Transverse colon (tissue), 4 donors: ENCODE measurements around the gene MAP6. TPM values are rescaled to one million over a fixed set of nuclear protein-coding genes. Genes with fewer than 3 reads are reported as not detected.

Experiments
- DNase-seq: peaks from one replicate; pipeline ENCODE4 v3.0.0-alpha.2; 2019
- H3K27ac ChIP-seq, 4 donors: fragments of 200-600 bp; sonication (generic); 2 replicates each; pipeline ENCODE4 v1.5.1; 2016 to 2018; ENCODE audit warnings: inconsistent platforms in 4 of 4
- H3K27me3 ChIP-seq: fragments of 200-600 bp; sonication (generic); 2 replicates; pipeline ENCODE4 v1.5.1; 2017; ENCODE audit warnings: inconsistent platforms
- H3K36me3 ChIP-seq, 4 donors: fragments of 200-600 bp; sonication (generic); 2 replicates each; pipeline ENCODE4 v1.5.1; 2017 to 2019; ENCODE audit warnings: inconsistent platforms in 4 of 4
- H3K4me1 ChIP-seq, 4 donors: fragments of 200-600 bp; sonication (generic); 2 replicates each; pipeline ENCODE4 v1.5.1; 2017 to 2020; ENCODE audit warnings: inconsistent platforms in 4 of 4
- H3K4me3 ChIP-seq, 4 donors: fragments of 200-600 bp; sonication (generic); 1 replicate in 1 of 4; 2 replicates in 3 of 4; pipeline versions ENCODE4 v1.5.1 to v1.6.1; 2017 to 2019; ENCODE audit warnings: inconsistent platforms in 4 of 4
- H3K9me3 ChIP-seq, 2 donors: fragments of 200-600 bp; sonication (generic); 2 replicates each; pipeline ENCODE4 v1.5.1; 2017 to 2019; ENCODE audit warnings: inconsistent platforms in 2 of 2
- CTCF ChIP-seq, 5 experiments: fragments of 200-600 bp in 3 of 5; fragments of 450-650 bp in 2 of 5; sonication (generic) in 3 of 5; IDR thresholded peaks; 1 replicate in 2 of 5; 2 replicates in 3 of 5; pipeline ENCODE4 v1.5.1; 2016 to 2017; ENCODE audit warnings: antibody characterized with exemption in 5 of 5, inconsistent platforms in 3 of 5, mild to moderate bottlenecking in 2 of 5, moderate library complexity in 1 of 5
- EP300 ChIP-seq: sonication (generic); formaldehyde crosslinking; IDR thresholded peaks from one replicate; pipeline ENCODE4 v1.6.1; 2017; ENCODE audit warnings: antibody characterized with exemption, low read depth
- POLR2A ChIP-seq: fragments of 450-650 bp; IDR thresholded peaks from one replicate; pipeline ENCODE4 v1.6.1; 2016; ENCODE audit warnings: antibody characterized with exemption, mild to moderate bottlenecking, moderate library complexity
- POLR2AphosphoS5 ChIP-seq, 3 donors: sonication (generic); formaldehyde crosslinking; IDR thresholded peaks; one replicate each; pipeline ENCODE4 v1.6.1; 2016; ENCODE audit warnings: antibody characterized with exemption in 3 of 3
- WGBS, 2 donors: methylation state at CpG; one replicate each; pipeline ENCODE4 v1.1.5; 2018; ENCODE audit warnings: low coverage in 1 of 2; 5-methylcytosine and 5-hydroxymethylcytosine counted together
- in situ Hi-C, 4 donors: fragments of 200-750 bp; cut with MboI; loops; one replicate each; pipeline versions ENCODE4 v1.15.0 to v1.15.1; 2017; ENCODE audit warnings: low sequenced_read_pairs in 3 of 4, low pct_ligation_motif_present in 1 of 4, low pct_unique_long_range_greater_than_20kb in 1 of 4
- intact Hi-C: fragments of 100-400 bp; cut with DNase I; formaldehyde crosslinking; loops from one replicate; pipeline ENCODE4 v1.15.1; 2023; ENCODE audit warnings: low total_unique reads
- total RNA-seq, 4 donors: library from RNA; depleted of rRNA; stranded (reverse); fragments of >200 nt; gene quantifications; one replicate each; pipeline ENCODE4 v1.1.0, GENCODE V29; 2016

MAP6 gene
- total RNA-seq, 4 donors from 2014 or later, result 1.9 to 6.4 (median 3.0) TPM

- Histone ChIP-seq H3K4me1 (peaks cover 51 to 90% (median 68%) of the 10 kb centered on the region in 4 donors), H3K27me3 (no peaks in the 10 kb centered on the region), H3K36me3 (peaks cover 0 to 7% (median 0%) of the 10 kb centered on the region in 4 donors), H3K27ac (peak within 1 kb of the TSS; percentile 96 to 99 (median 98)), H3K4me3 (peak within 1 kb of the TSS; percentile 65 to 96 (median 73)), H3K9me3 (no peaks in the 10 kb centered on the region)
- DNase-seq, result peak; percentile 90
- TF ChIP-seq EP300 (no peak), POLR2AphosphoS5 (IDR thresholded peaks at IDR 0.05) (peak; percentile 85 to 95 (median 93)), POLR2A (peak; percentile 94), CTCF (IDR thresholded peaks at IDR 0.05) (no peak)
- intact Hi-C loops (loop anchor here (5.0 kb wide), 1 partner anchor 255 kb away; the partner anchor contains the start of gene UVRAG), in situ Hi-C loops (no loop called here)
- 0% methylated on average over 51 of the region's 51 CpGs; no CpG with 5 or more reads in 1 of the 2 donors for WGBS, 2 donors
Observed at GRCh38 chr11:75562048-75562835, 106.6 kb downstream of the MAP6 start, which contains the start of gene SERPINH1. Gene SERPINH1, plus strand, starts transcription at chr11:75562253. Its CDS starts 4,097 bp downstream, at chr11:75566350.

- no peaks in the 10 kb centered on the region for H3K9me3 ChIP-seq
- in situ Hi-C loops, result no loop called here
- H3K36me3 ChIP-seq, result no peaks in the 10 kb centered on the region
- peak overlapping the region; percentile 96 to 99 (median 98) for H3K27ac ChIP-seq
- intact Hi-C loops, result loop anchor here (5.0 kb wide), 1 partner anchor 256 kb away; the partner anchor contains the start of gene UVRAG
- H3K4me1 ChIP-seq, result peaks cover 51 to 88% (median 67%) of the 10 kb centered on the region in 4 donors
- TF ChIP-seq POLR2A (no peak), EP300 (no peak), CTCF (IDR thresholded peaks at IDR 0.05) (no peak), POLR2AphosphoS5 (IDR thresholded peaks at IDR 0.05) (no peak)
- no peak for DNase-seq
- WGBS, 2 donors, result 2 to 17% methylated on average over 7 to 21 of the region's 21 CpGs
- peak overlapping the region; percentile 65 to 96 (median 73) for H3K4me3 ChIP-seq
- H3K27me3 ChIP-seq, result no peaks in the 10 kb centered on the region
Observed at GRCh38 chr11:75561426-75562047, 107.3 kb downstream of the MAP6 start.

- in situ Hi-C loops, result no loop called here
- TF ChIP-seq CTCF (IDR thresholded peaks at IDR 0.05) (no peak), POLR2A (no peak), EP300 (no peak), POLR2AphosphoS5 (IDR thresholded peaks at IDR 0.05) (no peak)
- intact Hi-C loops, result loop anchor here (5.0 kb wide), 1 partner anchor 257 kb away; the partner anchor contains the start of gene UVRAG
- Histone ChIP-seq H3K9me3 (no peaks in the 10 kb centered on the region), H3K36me3 (no peaks in the 10 kb centered on the region), H3K4me1 (peaks cover 51 to 79% (median 60%) of the 10 kb centered on the region in 4 donors), H3K27me3 (no peaks in the 10 kb centered on the region), H3K4me3 (no peak overlapping the region), H3K27ac (peak overlapping the region; percentile 96 to 99 (median 98))
- WGBS, 2 donors, result 67% methylated on average over 1 of the region's 1 CpG; no CpG with 5 or more reads in 1 of the 2 donors
- DNase-seq, result no peak
Observed at GRCh38 chr11:75560644-75561043, 108.2 kb downstream of the MAP6 start.
